H1 (cell line): ENCODE results near the gene ABL1. TPM values are rescaled to one million over a fixed set of nuclear protein-coding genes. Genes with fewer than 3 reads are reported as not detected.
A peak's percentile ranks its signal among the peaks of the same experiment; 100 is the strongest.

ENCODE experiments used
- CTCF ChIA-PET: fragments of 300-600 bp; sonication (Branson Sonifier 250); formaldehyde crosslinking; loops from one replicate; lab custom pipeline; 2021; ENCODE audit not compliant: partially characterized antibody; lab: Charles Lee
- POLR2A ChIA-PET: fragments of 300-600 bp; sonication (Branson Sonifier 250); formaldehyde crosslinking; loops from one replicate; lab custom pipeline; 2021; ENCODE audit warnings: inconsistent platforms; ENCODE audit not compliant: partially characterized antibody; lab: Charles Lee
- DNase-seq, 2 experiments: peaks; one replicate each; pipeline versions ENCODE4 v3.0.0 to v3.0.0-alpha.2; 2010 to 2022; ENCODE audit warnings: low spot score in 2 of 2, low read depth in 1 of 2, mixed read lengths in 1 of 2
- FAIRE-seq: peaks from 2 replicates; lab custom pipeline; 2011; peaks lifted over from hg19 to GRCh38; lab: Jason Lieb, UNC
- H2AFZ ChIP-seq: 2 replicates; pipeline ENCODE4 v1.8.1; 2012; ENCODE audit warnings: low read length, inconsistent platforms
- H2AK5ac ChIP-seq: 2 replicates; pipeline ENCODE4 v1.6.1; 2013; ENCODE audit warnings: low read depth, low read length
- H2BK120ac ChIP-seq: replicated peaks from 2 replicates; pipeline ENCODE3; 2013; ENCODE audit warnings: low read depth, low read length, inconsistent platforms
- H2BK12ac ChIP-seq: 2 replicates; pipeline ENCODE4 v1.6.1; 2013; ENCODE audit warnings: low read depth, low read length
- H2BK15ac ChIP-seq: 2 replicates; pipeline ENCODE4 v1.6.1; 2013; ENCODE audit warnings: low read length
- H2BK20ac ChIP-seq: 2 replicates; pipeline ENCODE4 v1.6.1; 2013; ENCODE audit warnings: low read length
- H2BK5ac ChIP-seq: 2 replicates; pipeline ENCODE4 v1.6.1; 2013; ENCODE audit warnings: low read depth, low read length
- H3K14ac ChIP-seq: 2 replicates; pipeline ENCODE4 v1.6.1; 2013; ENCODE audit warnings: inconsistent platforms; ENCODE audit not compliant: insufficient read length
- H3K18ac ChIP-seq: 2 replicates; pipeline ENCODE4 v1.6.1; 2013; ENCODE audit warnings: low read length; ENCODE audit errors: extremely low read depth
- H3K23ac ChIP-seq: 2 replicates; pipeline ENCODE4 v1.6.1; 2013; ENCODE audit warnings: inconsistent platforms; ENCODE audit not compliant: insufficient read length
- H3K23me2 ChIP-seq: 2 replicates; pipeline ENCODE4 v1.6.1; 2013; ENCODE audit warnings: low read depth, low read length
- H3K27ac ChIP-seq: 2 replicates; pipeline ENCODE4 v1.6.1; 2011; ENCODE audit warnings: low read depth, low read length, inconsistent platforms
- H3K27me3 ChIP-seq, 4 experiments: replicated peaks in 1 of 4; 1 replicate in 1 of 4; 2 replicates in 3 of 4; pipeline versions ENCODE4 v1.6.1 to v1.8.1; 2011 to 2013; ENCODE audit warnings: low read length in 3 of 4, mild to moderate bottlenecking in 3 of 4, inconsistent platforms in 2 of 4, mixed read lengths in 2 of 4, moderate library complexity in 1 of 4; ENCODE audit not compliant: control insufficient read depth in 3 of 4, insufficient read depth in 3 of 4; ENCODE audit errors: extremely low read depth in 1 of 4
- H3K36me3 ChIP-seq, 4 experiments: 2 replicates each; pipeline versions ENCODE4 v1.6.1 to v1.8.1; 2011 to 2013; ENCODE audit warnings: mild to moderate bottlenecking in 4 of 4, low read length in 3 of 4, moderate library complexity in 2 of 4, control low read depth in 1 of 4, inconsistent platforms in 1 of 4; ENCODE audit not compliant: insufficient read depth in 4 of 4, control insufficient read depth in 2 of 4
- H3K4ac ChIP-seq: replicated peaks from 2 replicates; pipeline ENCODE3; 2013; ENCODE audit warnings: low read length, low read depth, mixed read lengths, inconsistent platforms; ENCODE audit not compliant: insufficient read length
- H3K4me1 ChIP-seq, 4 experiments: replicated peaks in 1 of 4; 1 replicate in 1 of 4; 2 replicates in 3 of 4; pipeline versions ENCODE4 v1.6.1 to v1.8.1; 2011 to 2013; ENCODE audit warnings: low read length in 3 of 4, inconsistent platforms in 2 of 4, mixed read lengths in 1 of 4; ENCODE audit not compliant: insufficient read depth in 4 of 4, control insufficient read depth in 3 of 4
- H3K4me2 ChIP-seq, 2 experiments: 2 replicates each; pipeline versions ENCODE4 v1.6.1 to v1.8.1; 2011 to 2013; ENCODE audit warnings: low read depth in 2 of 2, low read length in 2 of 2, control low read depth in 1 of 2, inconsistent platforms in 1 of 2, mild to moderate bottlenecking in 1 of 2; ENCODE audit not compliant: insufficient read depth in 1 of 2
- H3K4me3 ChIP-seq, 4 experiments: fragments of 200-600, 300-600 bp in 1 of 4; sonication (generic), shearing (Covaris generic), sonication (Bioruptor Twin) in 1 of 4; 2 replicates each; pipeline versions ENCODE4 v1.5.1 to v1.8.1; 2011 to 2016; ENCODE audit warnings: low read length in 4 of 4, low read depth in 3 of 4, control low read depth in 2 of 4, inconsistent platforms in 2 of 4, mild to moderate bottlenecking in 2 of 4, mixed read lengths in 1 of 4, moderate library complexity in 1 of 4; ENCODE audit not compliant: insufficient read depth in 2 of 4; ENCODE audit errors: extremely low read depth in 1 of 4
- H3K56ac ChIP-seq: replicated peaks from 2 replicates; pipeline ENCODE3; 2013; ENCODE audit warnings: low read depth, mild to moderate bottlenecking, mixed read lengths, low read length, inconsistent platforms; ENCODE audit not compliant: insufficient read length
- H3K79me1 ChIP-seq: 2 replicates; pipeline ENCODE4 v1.6.1; 2013; ENCODE audit warnings: low read depth, low read length, control low read depth
- H3K79me2 ChIP-seq, 2 experiments: 2 replicates each; pipeline versions ENCODE4 v1.6.1 to v1.8.1; 2012 to 2013; ENCODE audit warnings: low read length in 2 of 2, mild to moderate bottlenecking in 2 of 2, inconsistent platforms in 1 of 2; ENCODE audit not compliant: insufficient read depth in 2 of 2, control insufficient read depth in 1 of 2
- H3K9ac ChIP-seq, 4 experiments: replicated peaks in 1 of 4; 1 replicate in 1 of 4; 2 replicates in 3 of 4; pipeline versions ENCODE4 v1.6.1 to v1.8.1; 2011 to 2013; ENCODE audit warnings: low read depth in 3 of 4, low read length in 3 of 4, control low read depth in 2 of 4, mild to moderate bottlenecking in 2 of 4, moderate library complexity in 2 of 4, inconsistent platforms in 1 of 4; ENCODE audit errors: extremely low read depth in 1 of 4
- H3K9me3 ChIP-seq, 2 experiments: 2 replicates each; pipeline versions ENCODE4 v1.6.1 to v1.8.1; 2012 to 2013; ENCODE audit warnings: mild to moderate bottlenecking in 2 of 2, moderate library complexity in 2 of 2, control low read depth in 1 of 2, inconsistent platforms in 1 of 2, low read depth in 1 of 2, low read length in 1 of 2, mixed read lengths in 1 of 2; ENCODE audit not compliant: insufficient read depth in 2 of 2
- H4K20me1 ChIP-seq, 2 experiments: replicated peaks in 1 of 2; 2 replicates each; pipeline versions ENCODE3 to v1.8.1; 2011 to 2013; ENCODE audit warnings: inconsistent platforms in 2 of 2, low read length in 2 of 2, mild to moderate bottlenecking in 1 of 2; ENCODE audit not compliant: insufficient read depth in 2 of 2, control insufficient read depth in 1 of 2
- H4K5ac ChIP-seq: 2 replicates; pipeline ENCODE4 v1.6.1; 2013; ENCODE audit warnings: low read length, low read depth, mixed read lengths, inconsistent platforms; ENCODE audit not compliant: insufficient read length
- H4K8ac ChIP-seq: 2 replicates; pipeline ENCODE4 v1.8.0; 2013; ENCODE audit warnings: mild to moderate bottlenecking, moderate library complexity, low read length, inconsistent platforms; ENCODE audit not compliant: insufficient read depth; ENCODE audit errors: extremely low read depth
- H4K91ac ChIP-seq: replicated peaks from 2 replicates; pipeline ENCODE3; 2013; ENCODE audit warnings: low read length, mixed read lengths, inconsistent platforms; ENCODE audit not compliant: insufficient read length
- RAD21 ChIP-seq, 2 experiments: IDR thresholded peaks in 1 of 2; conservative IDR thresholded peaks in 1 of 2; 2 replicates each; pipeline ENCODE4 v1.6.1; 2011; ENCODE audit warnings: low read depth in 2 of 2, low read length in 2 of 2, improper control_type of control experiment in 1 of 2, inconsistent platforms in 1 of 2, mild to moderate bottlenecking in 1 of 2, moderate library complexity in 1 of 2
- WGBS, 2 experiments: shearing (Covaris generic) in 1 of 2; methylation state at CpG; one replicate each; pipeline versions ENCODE4 v1.1.6 to v1.1.7; 2013 to 2015; ENCODE audit warnings: low lambda C conversion rate in 2 of 2, mixed read lengths in 2 of 2, inconsistent platforms in 1 of 2, low coverage in 1 of 2, missing lambda C conversion rate in 1 of 2; ENCODE audit not compliant: insufficient replicate concordance in 2 of 2, insufficient coverage in 1 of 2, insufficient read length in 1 of 2; ENCODE audit errors: extremely low coverage in 1 of 2, missing lambda C conversion rate in 1 of 2; 5-methylcytosine and 5-hydroxymethylcytosine counted together
- polyA plus RNA-seq, 7 experiments: library from polyadenylated mRNA; depleted of rRNA in 3 of 7; stranded (reverse) in 5 of 7; unstranded in 2 of 7; fragments of >200 nt in 5 of 7; fragments of 200-250 nt in 2 of 7; gene quantifications; 1 replicate in 5 of 7; 2 replicates in 1 of 7; 4 replicates in 1 of 7; pipeline versions ENCODE4 v1.2.1 to v1.2.3, GENCODE V29; 2011 to 2013; ENCODE audit warnings: missing spikeins in 2 of 7, mixed read lengths in 2 of 7
- total RNA-seq: library from RNA; stranded (reverse); fragmentation: NEBNext Ultra II Directional; extraction: Animal tissue kit (Norgen Biotek cat#: 25700); gene quantifications from 2 replicates; pipeline ENCODE4 v1.2.1, GENCODE V29; 2021
- TF ChIP-seq, protein P1 (sequence below): IDR thresholded peaks from 2 replicates; pipeline ENCODE4 v1.6.1; 2012; ENCODE audit warnings: low read length, inconsistent platforms

ABL1 gene
- total and polyA plus RNA-seq, 2 of the 8 experiments (the other 6 are each of a cell fraction or from before 2014, with no cell fraction given): 35.3 to 104 TPM

DNA sequence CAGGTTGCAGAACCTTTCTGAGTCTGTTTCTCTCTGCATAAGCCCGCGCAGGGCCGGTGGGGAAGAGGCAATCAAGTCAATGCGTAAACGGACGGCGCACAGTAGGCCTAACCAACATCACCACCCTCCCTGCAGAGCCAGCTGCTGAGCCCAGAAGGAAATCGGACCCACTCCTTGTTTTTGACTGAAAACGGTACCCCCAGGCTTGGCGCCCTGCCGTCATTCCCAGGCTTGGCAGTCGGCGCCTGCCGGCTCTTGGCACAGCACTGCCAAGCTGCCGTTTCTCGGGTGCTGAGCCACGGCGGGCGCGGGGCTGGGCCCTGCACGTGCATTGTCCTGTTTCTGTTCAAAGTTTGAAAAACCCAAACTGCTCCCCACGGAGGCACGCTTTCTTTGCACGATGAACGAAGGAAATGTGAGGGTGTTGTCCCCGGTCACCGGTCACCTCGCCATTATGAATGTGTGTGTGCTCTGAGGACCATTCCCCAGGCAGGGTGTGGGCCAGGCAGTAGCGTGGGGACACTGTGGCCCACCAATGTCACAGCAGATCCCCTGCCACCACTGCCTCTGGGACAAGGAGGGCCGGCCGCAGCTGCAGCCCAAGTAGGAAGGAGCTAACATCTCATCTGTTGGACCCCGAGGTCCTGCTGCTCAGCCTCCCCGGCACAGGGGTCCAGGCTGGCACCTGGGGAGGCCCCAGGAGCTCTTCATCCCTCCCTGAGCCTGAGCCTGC is 83.9 kb downstream of the ABL1 start:
- H3K27me3 ChIP-seq: no peaks in the 10 kb centered on the region; a peak in 1 of 7 replicates
- H3K23ac ChIP-seq: no peak overlapping the region
- no peak overlapping the region for H3K9ac ChIP-seq
- H2AFZ ChIP-seq: no peak overlapping the region
- no peaks in the 10 kb centered on the region for H3K23me2 ChIP-seq
- H3K27ac ChIP-seq: no peak overlapping the region
- no peak overlapping the region for H2BK5ac ChIP-seq
- FAIRE-seq (no peak), DNase-seq (no peak)
- H2BK12ac ChIP-seq: no peak overlapping the region
- POLR2A ChIA-PET: no interaction called here
- WGBS, 2 experiments: 86% methylated on average over 29 of the region's 33 CpGs; no CpG with 5 or more reads in 1 of the 2 experiments
- H3K4me2 ChIP-seq: no peak overlapping the region
- no peak overlapping the region for H4K91ac ChIP-seq
- H3K4ac ChIP-seq: no peak overlapping the region
- no peaks in the 10 kb centered on the region for H3K36me3 ChIP-seq
- H4K20me1 ChIP-seq: no peaks in the 10 kb centered on the region
- H3K79me1 ChIP-seq: no peaks in the 10 kb centered on the region
- peaks cover 1 to 20% (median 3%) of the 10 kb centered on the region in 4 experiments for H3K4me1 ChIP-seq
- no peak overlapping the region for H3K56ac ChIP-seq
- CTCF ChIA-PET: interaction anchor here (0.6 to 3.1 kb wide), 11 partner anchors 8 to 241 kb away, joined by 3 to 16 read pairs (median 5); no protein-coding TSS in a partner anchor
- H3K18ac ChIP-seq: 0 out of 2 replicates have a peak overlapping the region, but pooled peaks have one; percentile 32
- H2BK20ac ChIP-seq: no peak overlapping the region
- H2BK15ac ChIP-seq: 0 out of 2 replicates have a peak overlapping the region, but pooled peaks have one; percentile 36
- H4K8ac ChIP-seq: no peak overlapping the region; the same call in 1 of the 2 replicates
- no peak overlapping the region for H3K4me3 ChIP-seq
- no peak overlapping the region for H4K5ac ChIP-seq
- H2AK5ac ChIP-seq: no peak overlapping the region
- no peak overlapping the region for H3K14ac ChIP-seq
- H3K79me2 ChIP-seq: no peaks in the 10 kb centered on the region
- H3K9me3 ChIP-seq: no peaks in the 10 kb centered on the region
- no peak overlapping the region for H2BK120ac ChIP-seq
- no peak for TF ChIP-seq RAD21 (IDR thresholded peaks at IDR 0.05 in 1 of 2, conservative IDR thresholded peaks at IDR 0.05 in 1 of 2; ENCODE audit: low read depth in 2 of 2, low read length in 2 of 2)
- TF ChIP-seq, protein P1, sequence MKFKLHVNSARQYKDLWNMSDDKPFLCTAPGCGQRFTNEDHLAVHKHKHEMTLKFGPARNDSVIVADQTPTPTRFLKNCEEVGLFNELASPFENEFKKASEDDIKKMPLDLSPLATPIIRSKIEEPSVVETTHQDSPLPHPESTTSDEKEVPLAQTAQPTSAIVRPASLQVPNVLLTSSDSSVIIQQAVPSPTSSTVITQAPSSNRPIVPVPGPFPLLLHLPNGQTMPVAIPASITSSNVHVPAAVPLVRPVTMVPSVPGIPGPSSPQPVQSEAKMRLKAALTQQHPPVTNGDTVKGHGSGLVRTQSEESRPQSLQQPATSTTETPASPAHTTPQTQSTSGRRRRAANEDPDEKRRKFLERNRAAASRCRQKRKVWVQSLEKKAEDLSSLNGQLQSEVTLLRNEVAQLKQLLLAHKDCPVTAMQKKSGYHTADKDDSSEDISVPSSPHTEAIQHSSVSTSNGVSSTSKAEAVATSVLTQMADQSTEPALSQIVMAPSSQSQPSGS: no peak
